Body of pancreas (tissue), 4 donors: Measurements from ENCODE around the gene PBX3. TPM values are rescaled to one million over a fixed set of nuclear protein-coding genes. Genes with fewer than 3 reads are reported as not detected.

ENCODE experiments used
- ATAC-seq: fragments of 150-250 bp; one replicate; pipeline ENCODE4 v1.9.1; 2016
- DNase-seq, 4 donors: peaks; one replicate each; pipeline ENCODE4 v3.0.0-alpha.2; 2019
- H3K27ac ChIP-seq, 4 donors: fragments of 200-600 bp; sonication (generic); 1 replicate in 3 of 4; 2 replicates in 1 of 4; pipeline versions ENCODE4 v1.5.1 to v1.6.1; 2016 to 2019; ENCODE audit warnings: mild to moderate bottlenecking in 1 of 4, mixed read lengths in 1 of 4, moderate library complexity in 1 of 4
- H3K27me3 ChIP-seq, 2 donors: fragments of 200-600 bp; sonication (generic); one replicate each; pipeline ENCODE4 v1.6.0; 2016; ENCODE audit warnings: mild to moderate bottlenecking in 1 of 2
- H3K36me3 ChIP-seq, 2 donors: fragments of 200-600 bp; sonication (generic); replicated peaks in 1 of 2; 2 replicates each; pipeline ENCODE4 v1.5.1; 2016; ENCODE audit warnings: low read depth in 2 of 2; ENCODE audit not compliant: insufficient read depth in 1 of 2
- H3K4me1 ChIP-seq: fragments of 200-600 bp; sonication (generic); one replicate; pipeline ENCODE4 v1.6.0; 2016
- H3K4me3 ChIP-seq, 2 donors: fragments of 200-600 bp; sonication (generic); 1 replicate in 1 of 2; 2 replicates in 1 of 2; pipeline ENCODE4 v1.5.1; 2016 to 2019
- H3K9me3 ChIP-seq, 3 donors: fragments of 200-600 bp; sonication (generic); 1 replicate in 2 of 3; 2 replicates in 1 of 3; pipeline ENCODE4 v1.5.1; 2016
- CTCF ChIP-seq, 7 experiments: fragments of 450-650 bp in 4 of 7; fragments of 200-600 bp in 3 of 7; sonication (generic) in 3 of 7; IDR thresholded peaks; one replicate each; pipeline ENCODE4 v1.5.1; 2016 to 2019; ENCODE audit warnings: antibody characterized with exemption in 7 of 7
- POLR2A ChIP-seq, 3 donors: fragments of 450-650 bp; IDR thresholded peaks; one replicate each; pipeline ENCODE4 v1.6.1; 2016; ENCODE audit warnings: antibody characterized with exemption in 3 of 3, mild to moderate bottlenecking in 2 of 3
- WGBS, 2 donors: methylation state at CpG; one replicate each; pipeline ENCODE4 v1.1.5; 2017; 5-methylcytosine and 5-hydroxymethylcytosine counted together
- intact Hi-C: fragments of 100-400 bp; cut with DNase I; formaldehyde crosslinking; loops from one replicate; pipeline ENCODE4 v1.15.1; 2023
- total RNA-seq, 2 donors: library from RNA; depleted of rRNA; stranded (reverse); fragments of >200 nt; gene quantifications; one replicate each; pipeline ENCODE4 v1.1.0, GENCODE V29; 2016

Gene PBX3
- total RNA-seq, 2 donors from 2014 or later = 12.5 to 36.3 TPM

GRCh38 chr9:125851979-125852378 is 104.8 kb downstream of the PBX3 start:
- peaks cover 18% of the 10 kb centered on the region for H3K4me1 ChIP-seq
- no peak overlapping the region for H3K4me3 ChIP-seq
- ATAC-seq (no peak), DNase-seq (no peak)
- no peaks in the 10 kb centered on the region for H3K36me3 ChIP-seq
- H3K9me3 ChIP-seq = no peaks in the 10 kb centered on the region
- WGBS, 2 donors = 28 to 39% methylated on average over 2 of the region's 2 CpGs
- intact Hi-C loops = no loop called here
- no peaks in the 10 kb centered on the region for H3K27me3 ChIP-seq
- TF ChIP-seq POLR2A (IDR thresholded peaks at IDR 0.05) = no peak
- no peak for TF ChIP-seq CTCF (IDR thresholded peaks at IDR 0.05)
- H3K27ac ChIP-seq = peak overlapping the region in 1 of 4 donors; percentile 1

GRCh38 chr9:125852386-125852785 is 105.2 kb downstream of the PBX3 start:
- TF ChIP-seq CTCF (IDR thresholded peaks at IDR 0.05) (no peak), POLR2A (IDR thresholded peaks at IDR 0.05) (no peak)
- no peak overlapping the region for H3K27ac ChIP-seq
- H3K36me3 ChIP-seq = no peaks in the 10 kb centered on the region
- ATAC-seq = no peak
- no peaks in the 10 kb centered on the region for H3K9me3 ChIP-seq
- H3K4me3 ChIP-seq = no peak overlapping the region
- DNase-seq = no peak
- 60 to 63% methylated on average over 2 of the region's 2 CpGs for WGBS, 2 donors
- no peaks in the 10 kb centered on the region for H3K27me3 ChIP-seq
- intact Hi-C loops = no loop called here
- H3K4me1 ChIP-seq = peaks cover 18% of the 10 kb centered on the region

- ATAC-seq (no peak), DNase-seq (no peak)
- no peak for TF ChIP-seq POLR2A (IDR thresholded peaks at IDR 0.05)
- no peak for TF ChIP-seq CTCF (IDR thresholded peaks at IDR 0.05)
- Histone ChIP-seq H3K4me1 (peaks cover 18% of the 10 kb centered on the region), H3K4me3 (no peak overlapping the region), H3K9me3 (no peaks in the 10 kb centered on the region), H3K36me3 (no peaks in the 10 kb centered on the region), H3K27ac (peak overlapping the region in 1 of 4 donors; percentile 16), H3K27me3 (no peaks in the 10 kb centered on the region)
- intact Hi-C loops = no loop called here
These were observed 107.5 kb downstream of the PBX3 start for GRCh38 chr9:125854553-125855275.

- no peaks in the 10 kb centered on the region for H3K9me3 ChIP-seq
- intact Hi-C loops = no loop called here
- no peak for TF ChIP-seq CTCF (IDR thresholded peaks at IDR 0.05)
- TF ChIP-seq POLR2A (IDR thresholded peaks at IDR 0.05) = no peak
These were observed 109.2 kb downstream of the PBX3 start for GRCh38 chr9:125856331-125856730.

More at GRCh38 chr9:125856331-125856730, 109.2 kb downstream of the PBX3 start:
- DNase-seq = no peak
- H3K27ac ChIP-seq = no peak overlapping the region
- 81 to 83% methylated on average over 9 of the region's 9 CpGs for WGBS, 2 donors
- H3K4me3 ChIP-seq = no peak overlapping the region
- ATAC-seq = no peak
- H3K27me3 ChIP-seq = no peaks in the 10 kb centered on the region
- peaks cover 10% of the 10 kb centered on the region for H3K4me1 ChIP-seq
- no peaks in the 10 kb centered on the region for H3K36me3 ChIP-seq
